GM23248 (cell line): Measurements from ENCODE around the gene COL23A1.

Source experiments
- EZH2 ChIP-seq: fragments of 200-600 bp; sonication (generic); IDR thresholded peaks from 2 replicates; pipeline ENCODE4 v1.6.1; 2018; ENCODE audit warnings: antibody characterized with exemption, mild to moderate bottlenecking; ENCODE audit not compliant: insufficient read depth, poor library complexity, severe bottlenecking
- EZH2phosphoT487 ChIP-seq: fragments of 200-600 bp; sonication (generic); IDR thresholded peaks from 2 replicates; pipeline ENCODE4 v1.6.1; 2018; ENCODE audit warnings: antibody characterized with exemption, moderate library complexity, mild to moderate bottlenecking, low read depth; ENCODE audit not compliant: insufficient read depth

DNA sequence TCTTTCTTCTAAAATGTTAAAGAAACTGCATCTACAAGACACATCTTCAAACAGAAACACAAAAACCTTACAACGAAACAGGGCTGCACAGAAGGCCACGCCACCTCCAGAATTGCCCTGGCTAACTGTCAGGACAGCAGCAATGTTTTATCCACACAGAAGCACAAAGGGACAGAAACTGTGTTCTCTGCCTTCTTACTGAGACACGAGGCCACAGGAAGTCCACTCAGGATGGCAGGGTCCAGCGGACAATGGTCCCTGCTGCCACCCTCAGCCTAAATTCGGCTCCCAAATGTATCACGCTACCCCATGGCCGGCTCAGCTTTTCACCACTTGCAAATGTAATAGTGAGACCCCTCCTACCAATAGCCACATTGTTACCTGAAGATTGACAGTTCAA lies 197.8 kb downstream of the COL23A1 start:
- TF ChIP-seq EZH2phosphoT487: no peak
- no peak for TF ChIP-seq EZH2
